ENCODE data around the gene SLC35F1.

Gene SLC35F1

DNA sequence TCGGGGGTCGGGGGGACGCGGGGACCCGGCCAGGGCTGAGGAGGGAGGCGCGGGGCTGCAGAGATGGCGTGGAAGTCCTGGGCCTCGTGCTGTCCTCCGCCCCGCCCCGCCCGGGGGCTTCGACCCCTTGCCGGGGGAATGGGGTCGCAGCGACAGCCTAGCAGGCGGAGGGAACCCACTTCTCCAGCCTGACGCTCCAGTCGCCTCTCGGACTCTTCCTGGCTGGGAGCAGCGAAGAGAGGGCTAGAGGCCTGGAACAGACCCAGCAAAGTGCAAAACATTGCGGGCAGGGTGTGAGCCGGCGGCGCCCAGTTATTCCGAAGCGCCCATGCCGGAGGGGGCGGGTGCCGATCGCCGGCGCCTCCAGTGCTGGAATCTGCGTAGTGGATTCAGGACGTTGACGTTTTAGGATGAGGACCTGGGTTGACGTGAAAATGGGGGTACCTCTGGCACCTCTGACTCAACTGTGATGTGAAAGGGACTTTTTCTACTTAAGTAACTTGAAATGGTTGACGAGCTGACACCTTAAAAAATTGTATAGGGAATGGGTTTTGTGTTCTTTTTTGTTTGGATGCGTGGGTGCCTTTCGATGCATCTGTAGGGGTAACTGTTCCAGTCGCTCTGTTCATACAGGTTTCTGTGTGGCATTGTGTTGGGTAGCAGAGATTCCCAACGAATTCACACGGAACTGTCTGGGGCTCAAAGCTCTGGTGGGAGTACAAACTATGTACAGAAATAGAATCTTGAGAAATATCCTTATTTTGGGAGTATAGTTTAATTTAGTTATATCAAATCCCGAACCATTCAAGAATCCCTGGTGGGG, 1.4 kb downstream of the SLC35F1 start:
- H3K9ac ChIP-seq (ENCODE audit: low read depth in 1 of 2, low read length in 2 of 2): no peak overlapping the region
- H3K4me1 ChIP-seq (ENCODE audit: control insufficient read depth in 2 of 2, insufficient read depth in 2 of 2, low read length in 2 of 2): peaks cover 0 to 2% of the 10 kb centered on the region in 2 donors
- peaks cover 19 to 21% of the 10 kb centered on the region in 2 donors for H3K27me3 ChIP-seq (ENCODE audit: control insufficient read depth in 2 of 2, insufficient read depth in 2 of 2, low read length in 2 of 2)

GRCh38 chr6:117909638-117910037, 2.6 kb downstream of the SLC35F1 start:
- Histone ChIP-seq H3K27me3 (ENCODE audit: control insufficient read depth in 2 of 2, insufficient read depth in 2 of 2, low read length in 2 of 2) (peaks cover 19 to 21% of the 10 kb centered on the region in 2 donors), H3K4me3 (ENCODE audit: low read length in 2 of 2) (no peak overlapping the region), H3K9ac (ENCODE audit: low read depth in 1 of 2, low read length in 2 of 2) (no peak overlapping the region), H3K36me3 (ENCODE audit: control insufficient read depth in 2 of 2, insufficient read depth in 2 of 2, low read length in 2 of 2) (no peaks in the 10 kb centered on the region), H3K4me1 (ENCODE audit: control insufficient read depth in 2 of 2, insufficient read depth in 2 of 2, low read length in 2 of 2) (peaks cover 0 to 2% of the 10 kb centered on the region in 2 donors), H3K9me3 (ENCODE audit: control insufficient read depth in 2 of 2, low read length in 2 of 2) (no peaks in the 10 kb centered on the region), H3K27ac (ENCODE audit: low read depth in 2 of 2, low read length in 2 of 2) (no peak overlapping the region)

More for the DNA sequence above, 1.4 kb downstream of the SLC35F1 start:
- H3K36me3 ChIP-seq (ENCODE audit: control insufficient read depth in 2 of 2, insufficient read depth in 2 of 2, low read length in 2 of 2): no peaks in the 10 kb centered on the region
- no peaks in the 10 kb centered on the region for H3K9me3 ChIP-seq (ENCODE audit: control insufficient read depth in 2 of 2, low read length in 2 of 2)
- peak overlapping the region; percentile 33 to 44 for H3K4me3 ChIP-seq (ENCODE audit: low read length in 2 of 2)
- no peak overlapping the region for H3K27ac ChIP-seq (ENCODE audit: low read depth in 2 of 2, low read length in 2 of 2)

- H3K27ac ChIP-seq (ENCODE audit: low read depth in 2 of 2, low read length in 2 of 2): no peak overlapping the region
- H3K27me3 ChIP-seq (ENCODE audit: control insufficient read depth in 2 of 2, insufficient read depth in 2 of 2, low read length in 2 of 2): peaks cover 14 to 19% of the 10 kb centered on the region in 2 donors
- no peak overlapping the region for H3K4me3 ChIP-seq (ENCODE audit: low read length in 2 of 2)
These were observed 3.5 kb downstream of the SLC35F1 start for GRCh38 chr6:117910549-117910948.

GRCh38 chr6:117911150-117911549, 4.1 kb downstream of the SLC35F1 start:
- Histone ChIP-seq H3K4me3 (ENCODE audit: low read length in 2 of 2) (no peak overlapping the region), H3K9ac (ENCODE audit: low read depth in 1 of 2, low read length in 2 of 2) (no peak overlapping the region), H3K27ac (ENCODE audit: low read depth in 2 of 2, low read length in 2 of 2) (no peak overlapping the region), H3K27me3 (ENCODE audit: control insufficient read depth in 2 of 2, insufficient read depth in 2 of 2, low read length in 2 of 2) (peaks cover 12 to 18% of the 10 kb centered on the region in 2 donors), H3K36me3 (ENCODE audit: control insufficient read depth in 2 of 2, insufficient read depth in 2 of 2, low read length in 2 of 2) (no peaks in the 10 kb centered on the region), H3K9me3 (ENCODE audit: control insufficient read depth in 2 of 2, low read length in 2 of 2) (no peaks in the 10 kb centered on the region), H3K4me1 (ENCODE audit: control insufficient read depth in 2 of 2, insufficient read depth in 2 of 2, low read length in 2 of 2) (peaks cover 0 to 2% of the 10 kb centered on the region in 2 donors)

More at GRCh38 chr6:117910549-117910948, 3.5 kb downstream of the SLC35F1 start:
- peaks cover 0 to 2% of the 10 kb centered on the region in 2 donors for H3K4me1 ChIP-seq (ENCODE audit: control insufficient read depth in 2 of 2, insufficient read depth in 2 of 2, low read length in 2 of 2)
- no peaks in the 10 kb centered on the region for H3K36me3 ChIP-seq (ENCODE audit: control insufficient read depth in 2 of 2, insufficient read depth in 2 of 2, low read length in 2 of 2)
- H3K9me3 ChIP-seq (ENCODE audit: control insufficient read depth in 2 of 2, low read length in 2 of 2): no peaks in the 10 kb centered on the region
- H3K9ac ChIP-seq (ENCODE audit: low read depth in 1 of 2, low read length in 2 of 2): no peak overlapping the region

DNA sequence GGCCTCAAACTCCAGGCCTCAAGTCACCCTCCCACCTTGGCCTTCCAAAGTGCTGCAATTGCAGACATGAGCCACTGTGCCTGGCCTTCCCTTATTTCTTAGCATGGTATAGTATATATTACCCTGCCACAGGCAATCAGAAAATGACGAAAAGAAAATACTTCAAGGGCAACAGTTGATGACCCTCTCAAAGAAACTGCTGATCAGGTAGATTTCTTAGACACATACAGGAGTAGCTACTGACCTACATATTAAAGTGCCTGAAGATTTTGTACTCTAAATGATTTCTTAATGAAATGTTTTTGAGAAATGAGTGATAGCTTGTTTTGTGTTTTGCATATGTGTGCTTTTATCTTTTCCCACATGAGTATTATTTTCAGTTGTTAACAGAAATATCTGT, 4.6 kb downstream of the SLC35F1 start:
- H3K27me3 ChIP-seq (ENCODE audit: control insufficient read depth in 2 of 2, insufficient read depth in 2 of 2, low read length in 2 of 2): peaks cover 10 to 15% of the 10 kb centered on the region in 2 donors
- peaks cover 0 to 2% of the 10 kb centered on the region in 2 donors for H3K4me1 ChIP-seq (ENCODE audit: control insufficient read depth in 2 of 2, insufficient read depth in 2 of 2, low read length in 2 of 2)
- no peak overlapping the region for H3K9ac ChIP-seq (ENCODE audit: low read depth in 1 of 2, low read length in 2 of 2)
- H3K4me3 ChIP-seq (ENCODE audit: low read length in 2 of 2): no peak overlapping the region
- no peak overlapping the region for H3K27ac ChIP-seq (ENCODE audit: low read depth in 2 of 2, low read length in 2 of 2)
- H3K9me3 ChIP-seq (ENCODE audit: control insufficient read depth in 2 of 2, low read length in 2 of 2): no peaks in the 10 kb centered on the region
- H3K36me3 ChIP-seq (ENCODE audit: control insufficient read depth in 2 of 2, insufficient read depth in 2 of 2, low read length in 2 of 2): no peaks in the 10 kb centered on the region

DNA sequence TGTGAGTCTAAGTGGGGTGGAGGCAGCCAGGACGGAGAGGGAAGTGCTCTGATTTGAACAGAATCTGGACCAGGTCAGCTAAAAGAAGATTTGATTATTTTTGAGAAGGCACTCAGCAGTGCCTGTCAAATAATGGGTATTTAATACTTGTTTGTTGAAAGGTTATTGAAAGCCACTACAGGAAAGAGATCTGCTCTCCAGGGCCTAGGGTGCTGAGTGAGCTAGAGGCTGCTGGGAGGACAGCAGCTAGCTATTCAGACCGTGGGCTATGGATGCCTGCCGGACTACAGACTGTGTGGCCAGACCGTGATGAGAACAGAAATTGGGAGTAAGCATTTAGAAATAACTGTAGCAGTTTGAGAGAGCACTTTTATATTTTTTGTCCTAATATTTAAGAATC, 8.8 kb downstream of the SLC35F1 start:
- no peak overlapping the region for H3K27ac ChIP-seq (ENCODE audit: low read depth in 2 of 2, low read length in 2 of 2)
- H3K9me3 ChIP-seq (ENCODE audit: control insufficient read depth in 2 of 2, low read length in 2 of 2): no peaks in the 10 kb centered on the region
- H3K9ac ChIP-seq (ENCODE audit: low read depth in 1 of 2, low read length in 2 of 2): no peak overlapping the region
- peaks cover 2 to 3% of the 10 kb centered on the region in 2 donors for H3K27me3 ChIP-seq (ENCODE audit: control insufficient read depth in 2 of 2, insufficient read depth in 2 of 2, low read length in 2 of 2)
- no peak overlapping the region for H3K4me3 ChIP-seq (ENCODE audit: low read length in 2 of 2)
- no peaks in the 10 kb centered on the region for H3K4me1 ChIP-seq (ENCODE audit: control insufficient read depth in 2 of 2, insufficient read depth in 2 of 2, low read length in 2 of 2)
- H3K36me3 ChIP-seq (ENCODE audit: control insufficient read depth in 2 of 2, insufficient read depth in 2 of 2, low read length in 2 of 2): no peaks in the 10 kb centered on the region

GRCh38 chr6:117916483-117916882, 9.4 kb downstream of the SLC35F1 start:
- H3K9me3 ChIP-seq (ENCODE audit: control insufficient read depth in 2 of 2, low read length in 2 of 2): no peaks in the 10 kb centered on the region
- H3K27me3 ChIP-seq (ENCODE audit: control insufficient read depth in 2 of 2, insufficient read depth in 2 of 2, low read length in 2 of 2): peaks cover 2 to 3% of the 10 kb centered on the region in 2 donors
- no peaks in the 10 kb centered on the region for H3K4me1 ChIP-seq (ENCODE audit: control insufficient read depth in 2 of 2, insufficient read depth in 2 of 2, low read length in 2 of 2)
- no peak overlapping the region for H3K27ac ChIP-seq (ENCODE audit: low read depth in 2 of 2, low read length in 2 of 2)
- H3K4me3 ChIP-seq (ENCODE audit: low read length in 2 of 2): no peak overlapping the region
- no peaks in the 10 kb centered on the region for H3K36me3 ChIP-seq (ENCODE audit: control insufficient read depth in 2 of 2, insufficient read depth in 2 of 2, low read length in 2 of 2)
- no peak overlapping the region for H3K9ac ChIP-seq (ENCODE audit: low read depth in 1 of 2, low read length in 2 of 2)

GRCh38 chr6:117917176-117917575, 10.1 kb downstream of the SLC35F1 start:
- Histone ChIP-seq H3K36me3 (ENCODE audit: control insufficient read depth in 2 of 2, insufficient read depth in 2 of 2, low read length in 2 of 2) (no peaks in the 10 kb centered on the region), H3K27ac (ENCODE audit: low read depth in 2 of 2, low read length in 2 of 2) (no peak overlapping the region)

GRCh38 chr6:117918454-117918853, 11.4 kb downstream of the SLC35F1 start:
- H3K27me3 ChIP-seq (ENCODE audit: control insufficient read depth in 2 of 2, insufficient read depth in 2 of 2, low read length in 2 of 2): peaks cover 2 to 3% of the 10 kb centered on the region in 2 donors

More at GRCh38 chr6:117917176-117917575, 10.1 kb downstream of the SLC35F1 start:
- no peak overlapping the region for H3K9ac ChIP-seq (ENCODE audit: low read depth in 1 of 2, low read length in 2 of 2)
- H3K4me1 ChIP-seq (ENCODE audit: control insufficient read depth in 2 of 2, insufficient read depth in 2 of 2, low read length in 2 of 2): no peaks in the 10 kb centered on the region
- H3K4me3 ChIP-seq (ENCODE audit: low read length in 2 of 2): no peak overlapping the region
- no peaks in the 10 kb centered on the region for H3K9me3 ChIP-seq (ENCODE audit: control insufficient read depth in 2 of 2, low read length in 2 of 2)
- peaks cover 2 to 3% of the 10 kb centered on the region in 2 donors for H3K27me3 ChIP-seq (ENCODE audit: control insufficient read depth in 2 of 2, insufficient read depth in 2 of 2, low read length in 2 of 2)

GRCh38 chr6:117919275-117919674, 12.2 kb downstream of the SLC35F1 start:
- no peaks in the 10 kb centered on the region for H3K9me3 ChIP-seq (ENCODE audit: control insufficient read depth in 2 of 2, low read length in 2 of 2)
- no peak overlapping the region for H3K27ac ChIP-seq (ENCODE audit: low read depth in 2 of 2, low read length in 2 of 2)
- H3K4me1 ChIP-seq (ENCODE audit: control insufficient read depth in 2 of 2, insufficient read depth in 2 of 2, low read length in 2 of 2): no peaks in the 10 kb centered on the region
- H3K9ac ChIP-seq (ENCODE audit: low read depth in 1 of 2, low read length in 2 of 2): no peak overlapping the region
- H3K4me3 ChIP-seq (ENCODE audit: low read length in 2 of 2): no peak overlapping the region
- H3K27me3 ChIP-seq (ENCODE audit: control insufficient read depth in 2 of 2, insufficient read depth in 2 of 2, low read length in 2 of 2): peaks cover 2 to 3% of the 10 kb centered on the region in 2 donors
- H3K36me3 ChIP-seq (ENCODE audit: control insufficient read depth in 2 of 2, insufficient read depth in 2 of 2, low read length in 2 of 2): no peaks in the 10 kb centered on the region

More at GRCh38 chr6:117918454-117918853, 11.4 kb downstream of the SLC35F1 start:
- Histone ChIP-seq H3K4me1 (ENCODE audit: control insufficient read depth in 2 of 2, insufficient read depth in 2 of 2, low read length in 2 of 2) (no peaks in the 10 kb centered on the region), H3K36me3 (ENCODE audit: control insufficient read depth in 2 of 2, insufficient read depth in 2 of 2, low read length in 2 of 2) (no peaks in the 10 kb centered on the region), H3K9me3 (ENCODE audit: control insufficient read depth in 2 of 2, low read length in 2 of 2) (no peaks in the 10 kb centered on the region), H3K27ac (ENCODE audit: low read depth in 2 of 2, low read length in 2 of 2) (no peak overlapping the region), H3K9ac (ENCODE audit: low read depth in 1 of 2, low read length in 2 of 2) (no peak overlapping the region), H3K4me3 (ENCODE audit: low read length in 2 of 2) (no peak overlapping the region)

Data from mucosa of rectum (tissue), 2 donors.